ENCODE results near the gene PER3. TPM values are rescaled to one million over a fixed set of nuclear protein-coding genes. Genes with fewer than 3 reads are reported as not detected.
"Not testable (repeated sequence)": the region's sequence is repeated elsewhere in the genome, so short reads cannot be mapped to it uniquely, and the experiment has no call there.

The PER3 gene
- total RNA-seq, 1 experiment from 2014 or later: 1.2 TPM

DNA sequence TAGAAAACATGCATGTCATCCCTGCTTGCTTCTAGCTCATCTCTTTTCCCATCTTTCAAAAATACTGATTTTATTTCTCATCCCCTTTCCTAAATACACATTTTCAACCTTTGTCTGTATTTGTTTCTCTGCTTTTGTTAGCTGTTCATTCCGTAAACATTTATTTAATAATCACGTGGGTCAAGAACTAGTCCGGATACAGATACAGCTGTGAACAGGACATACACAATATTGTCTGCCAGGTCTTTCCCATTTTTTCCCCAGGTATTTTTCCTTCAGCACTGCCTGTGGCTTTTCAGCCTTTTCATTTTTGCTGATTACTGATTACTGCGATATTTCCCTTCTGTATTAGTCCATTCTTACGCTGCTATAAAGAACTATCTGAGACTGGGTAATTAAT is 5.7 kb downstream of the PER3 start:
- no peak for DNase-seq
- Histone ChIP-seq H3K4me3 (ENCODE audit: insufficient read depth, low read depth, low read length) (no peak overlapping the region), H3K27me3 (ENCODE audit: control insufficient read depth, insufficient read depth, low read length) (peaks cover 4% of the 10 kb centered on the region), H3K36me3 (replicated peaks; ENCODE audit: control insufficient read depth, insufficient read depth, low read length) (peaks cover 4% of the 10 kb centered on the region)

DNA sequence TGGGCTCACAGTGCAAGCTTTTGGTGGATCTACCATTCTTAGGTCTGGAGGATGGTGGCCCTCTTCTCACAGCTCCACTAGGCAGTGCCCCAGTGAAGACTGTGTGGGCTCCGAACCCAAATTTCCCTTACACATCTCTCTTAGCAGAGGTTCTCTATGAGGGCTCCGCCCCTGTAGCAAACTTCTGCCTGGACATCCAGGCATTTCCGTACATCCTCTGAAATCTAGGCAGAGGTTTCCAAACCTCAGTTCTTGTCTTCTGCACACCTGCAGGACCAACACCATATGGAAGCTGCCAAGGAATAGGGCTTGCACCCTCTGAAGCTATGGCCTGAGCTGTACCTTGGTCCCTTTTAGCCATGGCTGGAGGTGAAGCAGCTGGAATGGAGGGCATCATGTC is 6.9 kb downstream of the PER3 start:
- H3K27me3 ChIP-seq (ENCODE audit: control insufficient read depth, insufficient read depth, low read length); H3K36me3 ChIP-seq (replicated peaks; ENCODE audit: control insufficient read depth, insufficient read depth, low read length); H3K4me3 ChIP-seq (ENCODE audit: insufficient read depth, low read depth, low read length); DNase-seq: not testable (repeated sequence)

- Histone ChIP-seq H3K36me3 (replicated peaks; ENCODE audit: control insufficient read depth, insufficient read depth, low read length) (peaks cover 3% of the 10 kb centered on the region), H3K27me3 (ENCODE audit: control insufficient read depth, insufficient read depth, low read length) (no peaks in the 10 kb centered on the region; the same call in 1 of the 2 replicates), H3K4me3 (ENCODE audit: insufficient read depth, low read depth, low read length) (no peak overlapping the region)
- DNase-seq: no peak
Observed at GRCh38 chr1:7795406-7795805, 11.3 kb downstream of the PER3 start.

DNA sequence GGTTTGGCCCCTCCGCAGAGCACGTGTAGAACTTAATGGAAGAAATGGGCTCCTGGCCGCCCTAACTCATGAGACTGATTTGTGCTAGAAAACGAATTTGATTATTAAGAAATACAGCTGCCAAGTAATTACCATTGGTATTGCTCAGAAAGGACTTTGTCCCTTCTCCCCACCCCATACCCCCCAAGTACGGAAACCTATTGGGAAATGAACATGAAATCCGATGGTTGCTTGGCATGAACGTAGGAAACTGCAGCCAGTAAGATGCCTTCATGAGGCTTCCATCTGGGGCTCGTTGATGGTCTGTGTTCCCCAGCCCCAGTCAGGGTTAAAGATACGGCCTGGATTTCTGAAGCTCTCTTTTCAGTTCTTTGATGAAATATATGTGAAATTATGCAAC is 21.4 kb downstream of the PER3 start:
- H3K4me3 ChIP-seq (ENCODE audit: insufficient read depth, low read depth, low read length): no peak overlapping the region
- H3K36me3 ChIP-seq (replicated peaks; ENCODE audit: control insufficient read depth, insufficient read depth, low read length): no peaks in the 10 kb centered on the region
- H3K27me3 ChIP-seq (ENCODE audit: control insufficient read depth, insufficient read depth, low read length): no peaks in the 10 kb centered on the region
- DNase-seq: no peak

- H3K36me3 ChIP-seq (replicated peaks; ENCODE audit: control insufficient read depth, insufficient read depth, low read length): no peaks in the 10 kb centered on the region
- peak; percentile 41 for DNase-seq
- H3K4me3 ChIP-seq (ENCODE audit: insufficient read depth, low read depth, low read length): no peak overlapping the region
- no peaks in the 10 kb centered on the region for H3K27me3 ChIP-seq (ENCODE audit: control insufficient read depth, insufficient read depth, low read length)
Observed at GRCh38 chr1:7808253-7808844, 24.3 kb downstream of the PER3 start.

GRCh38 chr1:7809742-7810141 is 25.7 kb downstream of the PER3 start:
- no peaks in the 10 kb centered on the region for H3K27me3 ChIP-seq (ENCODE audit: control insufficient read depth, insufficient read depth, low read length)
- no peak overlapping the region for H3K4me3 ChIP-seq (ENCODE audit: insufficient read depth, low read depth, low read length)
- DNase-seq: no peak
- no peaks in the 10 kb centered on the region for H3K36me3 ChIP-seq (replicated peaks; ENCODE audit: control insufficient read depth, insufficient read depth, low read length)

DNA sequence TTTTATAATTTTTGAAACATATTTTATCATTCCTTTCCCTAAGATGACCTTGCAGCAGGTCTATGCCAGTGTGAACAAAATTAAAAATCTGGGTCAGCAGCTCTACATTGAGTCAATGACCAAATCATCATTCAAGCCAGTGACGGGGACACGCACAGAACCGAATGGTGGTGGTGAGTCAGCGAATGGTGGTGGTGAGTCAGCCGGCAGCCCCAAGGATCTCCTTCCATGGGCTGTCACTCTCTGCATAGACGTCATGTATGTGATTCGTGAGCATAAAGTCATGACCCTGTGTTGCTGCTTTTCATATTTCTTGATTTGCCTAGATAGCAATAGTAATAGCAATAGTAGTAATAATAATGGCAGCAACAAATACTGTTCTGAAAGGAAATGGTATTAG is 26.3 kb downstream of the PER3 start:
- DNase-seq: no peak
- no peak overlapping the region for H3K4me3 ChIP-seq (ENCODE audit: insufficient read depth, low read depth, low read length)
- no peaks in the 10 kb centered on the region for H3K36me3 ChIP-seq (replicated peaks; ENCODE audit: control insufficient read depth, insufficient read depth, low read length)
- H3K27me3 ChIP-seq (ENCODE audit: control insufficient read depth, insufficient read depth, low read length): no peaks in the 10 kb centered on the region

GRCh38 chr1:7811476-7811875 is 27.4 kb downstream of the PER3 start:
- H3K36me3 ChIP-seq (replicated peaks; ENCODE audit: control insufficient read depth, insufficient read depth, low read length): no peaks in the 10 kb centered on the region
- no peaks in the 10 kb centered on the region for H3K27me3 ChIP-seq (ENCODE audit: control insufficient read depth, insufficient read depth, low read length)
- no peak overlapping the region for H3K4me3 ChIP-seq (ENCODE audit: insufficient read depth, low read depth, low read length)
- DNase-seq: no peak

GRCh38 chr1:7813677-7814373 is 29.7 kb downstream of the PER3 start:
- H3K36me3 ChIP-seq (replicated peaks; ENCODE audit: control insufficient read depth, insufficient read depth, low read length): no peaks in the 10 kb centered on the region
- H3K4me3 ChIP-seq (ENCODE audit: insufficient read depth, low read depth, low read length): no peak overlapping the region
- DNase-seq: no peak
- no peaks in the 10 kb centered on the region for H3K27me3 ChIP-seq (ENCODE audit: control insufficient read depth, insufficient read depth, low read length)

- H3K4me3 ChIP-seq (ENCODE audit: insufficient read depth, low read depth, low read length): no peak overlapping the region
- no peak for DNase-seq
- H3K27me3 ChIP-seq (ENCODE audit: control insufficient read depth, insufficient read depth, low read length): no peaks in the 10 kb centered on the region
- H3K36me3 ChIP-seq (replicated peaks; ENCODE audit: control insufficient read depth, insufficient read depth, low read length): no peaks in the 10 kb centered on the region; the same call in 1 of the 2 replicates
Observed at GRCh38 chr1:7821282-7821681, 37.2 kb downstream of the PER3 start.

- DNase-seq: peak; percentile 19
- no peaks in the 10 kb centered on the region; the same call in none of the 2 replicates for H3K36me3 ChIP-seq (replicated peaks; ENCODE audit: control insufficient read depth, insufficient read depth, low read length)
- H3K27me3 ChIP-seq (ENCODE audit: control insufficient read depth, insufficient read depth, low read length): no peaks in the 10 kb centered on the region
- H3K4me3 ChIP-seq (ENCODE audit: insufficient read depth, low read depth, low read length): no peak overlapping the region
Observed at GRCh38 chr1:7824701-7825100, 40.6 kb downstream of the PER3 start.

DNA sequence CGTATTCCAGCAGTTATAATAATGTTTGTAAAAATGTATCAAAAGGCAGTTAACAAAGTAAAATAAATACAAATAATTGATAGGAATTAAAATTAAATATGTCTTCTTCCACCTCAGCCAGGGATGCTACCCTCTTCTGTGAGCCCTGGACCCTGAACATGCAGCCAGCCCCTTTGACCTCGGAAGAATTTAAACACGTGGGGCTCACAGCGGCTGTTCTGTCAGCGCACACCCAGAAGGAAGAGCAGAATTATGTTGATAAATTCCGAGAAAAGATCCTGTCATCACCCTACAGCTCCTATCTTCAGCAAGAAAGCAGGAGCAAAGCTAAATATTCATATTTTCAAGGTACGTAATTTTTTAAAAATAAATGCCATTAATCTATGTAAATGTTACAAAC is 42.3 kb downstream of the PER3 start:
- Histone ChIP-seq H3K4me3 (ENCODE audit: insufficient read depth, low read depth, low read length) (no peak overlapping the region), H3K27me3 (ENCODE audit: control insufficient read depth, insufficient read depth, low read length) (no peaks in the 10 kb centered on the region), H3K36me3 (replicated peaks; ENCODE audit: control insufficient read depth, insufficient read depth, low read length) (no peaks in the 10 kb centered on the region; the same call in 1 of the 2 replicates)
- no peak for DNase-seq

- no peaks in the 10 kb centered on the region for H3K27me3 ChIP-seq (ENCODE audit: control insufficient read depth, insufficient read depth, low read length)
- H3K36me3 ChIP-seq (replicated peaks; ENCODE audit: control insufficient read depth, insufficient read depth, low read length): no peaks in the 10 kb centered on the region; the same call in 1 of the 2 replicates
- DNase-seq: peak; percentile 22
- H3K4me3 ChIP-seq (ENCODE audit: insufficient read depth, low read depth, low read length): peak overlapping the region; percentile 16; the same call in 1 of the 2 replicates
Observed at GRCh38 chr1:7827126-7827955, 43.2 kb downstream of the PER3 start.

DNA sequence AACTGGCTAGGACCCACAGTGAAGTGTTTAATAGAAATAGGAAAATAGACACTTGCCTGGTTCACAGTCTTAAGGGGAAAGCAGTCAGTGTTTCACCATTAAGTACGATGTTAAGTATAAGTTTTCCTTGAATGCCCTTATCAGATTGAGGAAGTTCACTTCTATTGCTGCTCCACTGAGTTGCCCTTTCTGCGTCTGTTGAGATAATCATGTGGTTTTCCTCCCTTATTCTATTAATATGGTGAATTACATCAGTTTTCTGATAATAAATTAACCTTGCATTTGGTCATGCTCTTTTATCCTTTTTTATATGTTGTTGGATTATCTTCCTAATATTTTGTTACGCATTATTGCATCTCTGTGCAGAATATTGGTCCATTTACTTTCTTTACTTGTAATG is 47.4 kb downstream of the PER3 start:
- Histone ChIP-seq H3K27me3 (ENCODE audit: control insufficient read depth, insufficient read depth, low read length) (no peaks in the 10 kb centered on the region), H3K36me3 (replicated peaks; ENCODE audit: control insufficient read depth, insufficient read depth, low read length) (no peaks in the 10 kb centered on the region; the same call in 1 of the 2 replicates), H3K4me3 (ENCODE audit: insufficient read depth, low read depth, low read length) (no peak overlapping the region)
- no peak for DNase-seq

DNA sequence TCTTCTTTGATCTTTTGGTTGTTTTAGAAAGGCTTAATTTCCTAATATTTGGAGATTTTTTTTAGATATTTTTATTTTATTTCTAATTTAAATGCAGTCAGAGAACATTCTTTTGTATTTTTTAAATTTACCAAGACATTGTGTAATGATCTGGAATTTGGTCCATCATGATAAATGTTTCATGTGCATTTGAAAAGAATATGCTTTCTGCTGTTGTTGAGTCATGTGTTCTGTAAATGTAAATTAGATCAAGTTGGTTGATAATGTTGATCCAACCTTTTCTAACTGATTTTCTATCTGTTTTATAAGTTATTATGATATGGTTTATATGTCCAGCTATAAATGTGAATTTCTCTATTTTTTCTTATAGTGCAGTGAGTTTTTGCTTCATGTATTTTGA is 48.9 kb downstream of the PER3 start:
- H3K4me3 ChIP-seq (ENCODE audit: insufficient read depth, low read depth, low read length): no peak overlapping the region
- no peaks in the 10 kb centered on the region for H3K27me3 ChIP-seq (ENCODE audit: control insufficient read depth, insufficient read depth, low read length)
- peaks cover 4% of the 10 kb centered on the region for H3K36me3 ChIP-seq (replicated peaks; ENCODE audit: control insufficient read depth, insufficient read depth, low read length)
- DNase-seq: no peak
